Stimulated activated CD4-positive, alpha-beta T cell treated with anti-CD3 and anti-CD28 coated beads, Interleukin-2, amount 100 ng/mL, for 48 hours (primary cell): ENCODE data around the gene FCHSD2.
"Not testable (repeated sequence)": the region's sequence is repeated elsewhere in the genome, so short reads cannot be mapped to it uniquely, and the experiment has no call there.

ENCODE experiments used
- DNase-seq, 2 donors: peaks; one replicate each; pipeline ENCODE4 v3.0.0-alpha.2; 2020

FCHSD2 gene

GRCh38 chr11:72829884-72830533 lies 312.1 kb downstream of the FCHSD2 start:
- no peak for DNase-seq

GRCh38 chr11:72829178-72829577 lies 312.9 kb downstream of the FCHSD2 start:
- no peak for DNase-seq

GRCh38 chr11:72828692-72829101 lies 313.4 kb downstream of the FCHSD2 start:
- no peak for DNase-seq

- DNase-seq = no peak
Observed at GRCh38 chr11:72828081-72828567, 314.0 kb downstream of the FCHSD2 start.

- not testable (repeated sequence) for DNase-seq
Observed at GRCh38 chr11:72827656-72828055, 314.5 kb downstream of the FCHSD2 start.

- no peak for DNase-seq
Observed at GRCh38 chr11:72826942-72827480, 315.1 kb downstream of the FCHSD2 start.

- no peak for DNase-seq
Observed at GRCh38 chr11:72826191-72826941, 315.8 kb downstream of the FCHSD2 start.

GRCh38 chr11:72825661-72826060 lies 316.5 kb downstream of the FCHSD2 start:
- DNase-seq = no peak

- DNase-seq = no peak
Observed at GRCh38 chr11:72824811-72825505, 317.2 kb downstream of the FCHSD2 start.

- no peak for DNase-seq
Observed at GRCh38 chr11:72824020-72824419, 318.1 kb downstream of the FCHSD2 start.

GRCh38 chr11:72823105-72823804 lies 318.9 kb downstream of the FCHSD2 start:
- DNase-seq = no peak

GRCh38 chr11:72821920-72822799 lies 320.0 kb downstream of the FCHSD2 start:
- DNase-seq = peak; percentile 88 to 94

- no peak for DNase-seq
Observed at GRCh38 chr11:72821221-72821919, 320.7 kb downstream of the FCHSD2 start.

- no peak for DNase-seq
Observed at GRCh38 chr11:72820439-72821139, 321.5 kb downstream of the FCHSD2 start.

- DNase-seq = no peak
Observed at GRCh38 chr11:72818971-72819370, 323.1 kb downstream of the FCHSD2 start.

- no peak for DNase-seq
Observed at GRCh38 chr11:72817966-72818365, 324.2 kb downstream of the FCHSD2 start.

- no peak for DNase-seq
Observed at GRCh38 chr11:72816404-72816990, 325.6 kb downstream of the FCHSD2 start.

GRCh38 chr11:72815110-72815618 lies 327.0 kb downstream of the FCHSD2 start:
- DNase-seq = no peak

- DNase-seq = peak; percentile 84 to 89
Observed at GRCh38 chr11:72814286-72815109, 327.6 kb downstream of the FCHSD2 start, which contains the start of gene ATG16L2. ATG16L2 (plus strand) TSS chr11:72814411; CDS start chr11:72814446, 35 bp downstream.
